Measurements from ENCODE around the gene SURF6. TPM values are rescaled to one million over a fixed set of nuclear protein-coding genes. Genes with fewer than 3 reads are reported as not detected.

SURF6 gene
- total RNA-seq, 1 donor from 2014 or later = 15.0 TPM

- peaks cover under 1% of the 10 kb centered on the region for H3K27me3 Mint-ChIP-seq (ENCODE audit: unreplicated experiment)
- no peak for DNase-seq
- no peak overlapping the region for H3K27ac Mint-ChIP-seq (ENCODE audit: unreplicated experiment)
- peak overlapping the region; percentile 52 for H3K4me3 Mint-ChIP-seq (ENCODE audit: unreplicated experiment)
- H3K9me3 Mint-ChIP-seq (ENCODE audit: unreplicated experiment) = peaks cover 5% of the 10 kb centered on the region
- TF ChIP-seq CTCF (IDR thresholded peaks at IDR 0.05; ENCODE audit: partially characterized antibody, unreplicated experiment) = no peak
- peaks cover 28% of the 10 kb centered on the region for H3K4me1 Mint-ChIP-seq (ENCODE audit: low read depth, unreplicated experiment)
- no peaks in the 10 kb centered on the region for H3K36me3 Mint-ChIP-seq (ENCODE audit: unreplicated experiment)
Observed at GRCh38 chr9:133372144-133372543, 36.2 kb upstream of the SURF6 start.

- Mint-ChIP-seq H3K27ac (ENCODE audit: unreplicated experiment) (peak overlapping the region; percentile 2), H3K36me3 (ENCODE audit: unreplicated experiment) (no peaks in the 10 kb centered on the region), H3K4me1 (ENCODE audit: low read depth, unreplicated experiment) (peaks cover 28% of the 10 kb centered on the region), H3K9me3 (ENCODE audit: unreplicated experiment) (peaks cover 5% of the 10 kb centered on the region), H3K27me3 (ENCODE audit: unreplicated experiment) (no peaks in the 10 kb centered on the region), H3K4me3 (ENCODE audit: unreplicated experiment) (peak overlapping the region; percentile 35)
- no peak for TF ChIP-seq CTCF (IDR thresholded peaks at IDR 0.05; ENCODE audit: partially characterized antibody, unreplicated experiment)
- DNase-seq = no peak
Observed at GRCh38 chr9:133371261-133371711, 35.3 kb upstream of the SURF6 start.

GRCh38 chr9:133370685-133371084 lies 34.7 kb upstream of the SURF6 start:
- Mint-ChIP-seq H3K36me3 (ENCODE audit: unreplicated experiment) (no peaks in the 10 kb centered on the region), H3K27me3 (ENCODE audit: unreplicated experiment) (no peaks in the 10 kb centered on the region), H3K4me3 (ENCODE audit: unreplicated experiment) (no peak overlapping the region), H3K9me3 (ENCODE audit: unreplicated experiment) (peaks cover 5% of the 10 kb centered on the region), H3K4me1 (ENCODE audit: low read depth, unreplicated experiment) (peaks cover 28% of the 10 kb centered on the region), H3K27ac (ENCODE audit: unreplicated experiment) (no peak overlapping the region)
- no peak for TF ChIP-seq CTCF (IDR thresholded peaks at IDR 0.05; ENCODE audit: partially characterized antibody, unreplicated experiment)
- no peak for DNase-seq

GRCh38 chr9:133369933-133370332 lies 33.9 kb upstream of the SURF6 start:
- no peaks in the 10 kb centered on the region for H3K36me3 Mint-ChIP-seq (ENCODE audit: unreplicated experiment)
- TF ChIP-seq CTCF (IDR thresholded peaks at IDR 0.05; ENCODE audit: partially characterized antibody, unreplicated experiment) = no peak
- H3K27ac Mint-ChIP-seq (ENCODE audit: unreplicated experiment) = peak overlapping the region; percentile 15
- no peaks in the 10 kb centered on the region for H3K27me3 Mint-ChIP-seq (ENCODE audit: unreplicated experiment)
- H3K9me3 Mint-ChIP-seq (ENCODE audit: unreplicated experiment) = peaks cover 5% of the 10 kb centered on the region
- no peak for DNase-seq
- H3K4me3 Mint-ChIP-seq (ENCODE audit: unreplicated experiment) = no peak overlapping the region
- peaks cover 28% of the 10 kb centered on the region for H3K4me1 Mint-ChIP-seq (ENCODE audit: low read depth, unreplicated experiment)

- Mint-ChIP-seq H3K36me3 (ENCODE audit: unreplicated experiment) (no peaks in the 10 kb centered on the region), H3K4me3 (ENCODE audit: unreplicated experiment) (peak overlapping the region; percentile 57), H3K9me3 (ENCODE audit: unreplicated experiment) (peaks cover 2% of the 10 kb centered on the region), H3K4me1 (ENCODE audit: low read depth, unreplicated experiment) (peaks cover 28% of the 10 kb centered on the region), H3K27me3 (ENCODE audit: unreplicated experiment) (no peaks in the 10 kb centered on the region), H3K27ac (ENCODE audit: unreplicated experiment) (peak overlapping the region; percentile 78)
- TF ChIP-seq CTCF (IDR thresholded peaks at IDR 0.05; ENCODE audit: partially characterized antibody, unreplicated experiment) = no peak
- no peak for DNase-seq
Observed at GRCh38 chr9:133369422-133369821, 33.4 kb upstream of the SURF6 start.
